GM18519 (cell line): Measurements from ENCODE around the gene CDO1.
A peak's percentile ranks its signal among the peaks of the same experiment; 100 is the strongest.
"Not testable (repeated sequence)": the region's sequence is repeated elsewhere in the genome, so short reads cannot be mapped to it uniquely, and the experiment has no call there.

Source experiments
- ATAC-seq: cut with Tn5 transposase; IDR thresholded peaks from one replicate; pipeline ENCODE4 v1.9.1; 2021; ENCODE audit warnings: mild to moderate bottlenecking, moderate library complexity; ENCODE audit not compliant: unreplicated experiment, low FRiP score

CDO1 gene

DNA sequence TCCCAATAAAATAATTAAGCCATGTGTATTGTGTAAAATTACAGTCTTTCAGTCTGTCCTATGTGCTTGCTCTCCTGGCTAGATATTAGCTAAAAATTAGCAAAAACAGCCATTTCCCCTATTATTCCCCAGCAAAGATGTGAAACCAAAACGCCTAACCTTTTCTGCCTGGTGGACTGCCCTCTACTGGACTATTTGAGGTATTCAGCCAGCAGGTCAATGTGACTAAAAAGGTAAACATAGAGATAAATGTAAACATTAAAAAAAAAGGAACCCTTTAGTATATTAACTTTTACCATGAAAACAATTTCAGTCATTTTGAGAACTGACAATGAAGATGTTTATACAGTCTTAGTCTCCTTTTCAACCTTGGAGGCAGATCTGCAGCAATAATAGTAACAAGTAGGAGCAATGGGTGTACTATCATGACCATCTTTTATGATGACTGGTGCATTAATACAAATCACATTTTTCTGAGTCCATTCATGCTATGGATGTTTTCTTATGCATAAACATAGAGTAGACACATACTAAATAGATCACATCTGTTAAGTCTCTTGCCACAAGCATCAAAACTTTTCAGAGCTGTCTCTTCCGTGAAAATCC, 14.8 kb upstream of the CDO1 start:
- ATAC-seq, result peak; percentile 71

DNA sequence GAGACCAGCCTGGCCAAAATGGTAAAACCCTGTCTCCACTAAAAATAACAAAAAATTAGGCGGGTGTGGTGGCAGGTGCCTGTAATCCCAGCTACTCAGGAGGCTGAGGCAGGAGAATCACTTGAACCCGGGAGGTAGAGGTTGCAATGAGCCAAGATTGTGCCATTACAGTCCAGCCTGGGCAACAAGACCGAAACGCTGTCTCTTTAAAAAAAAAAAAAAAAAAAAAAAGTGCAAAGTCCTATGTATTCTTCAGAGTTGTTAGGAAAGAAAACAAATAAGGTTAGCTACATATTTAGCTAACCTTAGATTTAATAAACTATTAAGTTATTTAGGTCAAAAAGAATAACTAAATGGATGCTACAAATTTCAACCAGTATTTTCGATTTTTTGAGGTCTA, 13.5 kb upstream of the CDO1 start:
- ATAC-seq, result no peak

DNA sequence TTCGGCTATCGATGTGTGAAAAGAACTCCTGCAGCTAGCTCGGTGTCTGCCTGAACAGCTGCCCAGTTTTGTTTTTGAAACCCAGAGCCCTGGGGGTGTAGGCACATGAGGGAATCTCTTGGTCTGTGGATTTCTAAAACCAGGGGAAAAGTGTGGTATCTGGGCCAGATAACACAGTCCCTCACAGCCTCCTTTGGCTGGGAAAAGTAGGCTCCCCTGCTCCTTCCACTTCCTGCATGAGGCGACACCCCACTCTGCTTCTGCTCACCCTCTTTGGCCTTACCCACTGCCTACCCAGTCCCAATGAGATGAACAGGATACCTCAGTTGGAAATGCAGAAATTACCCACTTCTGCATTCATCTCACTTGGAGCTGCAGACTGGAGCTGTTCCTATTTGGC, 9.5 kb upstream of the CDO1 start:
- ATAC-seq, result no peak

DNA sequence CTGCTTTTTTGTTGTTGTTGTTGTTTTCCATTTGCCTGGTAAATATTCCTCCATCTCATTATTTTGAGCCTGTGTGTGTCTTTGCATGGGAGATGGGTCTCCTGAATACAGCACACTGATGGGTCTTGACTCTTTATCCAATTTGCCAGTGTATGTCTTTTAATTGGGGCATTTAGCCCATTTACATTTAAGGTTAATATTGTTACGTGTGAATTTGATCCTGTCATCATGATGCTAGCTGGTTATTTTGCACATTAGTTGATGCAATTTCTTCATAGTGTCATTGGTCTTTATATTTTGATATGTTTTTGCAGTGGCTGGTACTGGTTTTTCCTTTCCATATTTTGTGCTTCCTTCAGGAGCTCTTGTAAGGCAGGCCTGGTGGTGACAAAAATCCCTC, 8.5 kb upstream of the CDO1 start:
- ATAC-seq, result not testable (repeated sequence)

DNA sequence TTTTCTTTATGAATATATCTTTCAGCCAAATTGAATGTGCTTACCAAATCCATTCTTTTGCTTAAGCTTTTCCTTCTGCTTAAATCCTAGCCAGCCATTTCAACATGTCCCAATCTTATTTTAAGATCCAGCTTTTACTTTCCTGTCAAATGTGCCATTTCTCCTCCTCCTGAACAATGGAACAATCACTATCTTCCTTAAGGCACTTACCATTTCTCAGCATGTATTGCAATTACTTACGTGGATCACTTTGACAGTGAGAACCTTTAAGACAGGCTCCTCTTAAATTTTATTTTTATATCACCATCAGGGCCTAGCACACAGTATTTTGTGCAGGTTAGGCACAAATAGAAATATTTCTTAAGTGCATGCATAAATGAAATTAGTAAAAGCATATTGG, 4.4 kb upstream of the CDO1 start:
- ATAC-seq, result no peak

DNA sequence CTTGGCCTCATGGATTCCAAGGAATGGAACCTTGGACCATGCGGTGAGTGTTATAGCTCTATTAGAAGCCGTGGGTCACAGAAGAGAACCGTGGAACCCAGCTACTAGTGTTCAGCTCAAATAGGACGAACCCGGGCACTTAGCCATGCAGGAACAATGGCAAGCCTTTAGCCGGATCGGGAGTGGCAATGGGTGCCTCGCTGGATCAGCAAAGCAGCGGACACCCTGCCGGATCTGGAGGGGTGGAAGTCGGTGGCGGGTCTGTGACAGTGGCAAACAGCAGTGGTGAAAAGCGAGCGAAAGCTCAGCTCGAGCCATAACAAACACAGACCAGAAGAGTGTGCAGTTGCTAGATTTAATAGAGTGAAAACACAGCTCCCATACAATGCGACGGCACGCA, 2.4 kb upstream of the CDO1 start:
- no peak for ATAC-seq

DNA sequence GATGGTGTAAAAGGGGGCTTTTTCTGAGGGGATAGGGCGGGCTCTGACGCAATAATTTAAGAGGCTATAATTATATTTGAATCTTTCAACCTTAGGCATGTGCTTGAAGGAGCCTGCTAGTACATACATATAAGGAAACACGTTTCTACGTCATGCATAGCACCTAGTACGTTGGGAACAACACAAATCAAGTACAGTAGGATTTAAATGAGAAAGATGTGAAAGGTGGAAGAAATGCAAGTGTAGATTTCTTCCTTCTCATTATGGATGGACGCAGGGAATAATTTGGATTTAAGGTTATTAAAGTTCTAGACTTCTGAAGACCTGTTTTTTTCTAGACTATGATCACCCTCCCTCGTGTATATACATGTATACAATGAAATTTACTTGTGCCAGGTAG, 927 bp upstream of the CDO1 start:
- ATAC-seq, result no peak

DNA sequence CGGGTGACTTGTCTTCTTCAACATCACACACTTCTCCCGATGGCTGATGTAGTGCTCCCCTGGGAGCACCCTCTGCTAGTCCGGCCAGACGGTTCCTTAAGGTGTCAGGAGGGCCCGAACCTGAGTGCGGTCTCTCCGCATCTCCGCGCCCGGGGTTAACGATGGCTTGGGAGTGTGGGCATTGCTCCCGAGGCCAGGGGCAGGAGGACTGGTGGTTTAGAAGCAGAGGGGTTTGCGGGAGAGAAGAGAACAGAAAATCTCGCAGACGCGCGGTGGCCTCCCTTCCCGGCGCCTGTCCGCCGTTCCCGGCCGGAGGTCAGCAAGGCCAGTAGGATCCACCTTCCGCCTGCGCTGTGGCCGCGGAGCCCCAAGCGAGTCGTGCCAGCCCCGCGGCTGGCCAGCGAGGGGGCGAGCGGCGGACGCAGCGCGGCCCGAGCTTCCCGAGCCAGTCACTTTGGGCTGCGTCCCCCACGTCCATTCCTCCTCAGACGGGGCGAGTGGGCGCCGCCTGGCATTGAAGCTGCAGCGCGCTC, 700 bp downstream of the CDO1 start:
- ATAC-seq, result no peak

DNA sequence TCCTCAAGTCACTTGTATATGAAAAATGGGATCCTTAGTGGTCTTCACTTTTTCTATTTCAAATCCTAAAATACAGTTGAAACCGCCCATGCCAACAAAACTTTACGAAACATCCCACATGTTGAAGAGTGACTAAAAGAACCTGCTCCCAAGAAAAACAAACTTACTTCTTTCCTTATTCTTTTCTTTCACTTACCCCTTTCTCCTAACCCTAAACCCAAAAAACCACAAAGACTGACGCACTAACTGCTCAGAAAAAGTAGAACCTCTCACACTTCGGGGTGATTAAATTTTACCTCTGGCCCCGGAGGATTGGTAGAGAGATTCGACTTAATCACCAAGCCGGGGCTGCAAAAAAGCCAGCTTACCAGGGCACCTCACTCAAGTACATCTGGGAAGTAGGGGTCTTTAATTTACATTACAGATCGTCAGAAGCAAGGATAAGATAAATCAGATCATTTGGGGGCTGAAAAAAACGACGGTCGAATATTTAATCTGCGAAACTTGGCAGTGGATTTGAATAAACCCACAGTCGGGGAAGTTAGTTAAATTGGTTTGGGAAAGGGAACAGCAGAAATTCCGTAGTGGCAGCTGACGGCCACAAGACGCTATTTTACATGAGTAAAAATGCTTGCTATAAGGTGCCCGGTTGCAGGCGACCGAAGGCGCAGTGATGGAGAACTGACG, 1.3 kb downstream of the CDO1 start:
- no peak for ATAC-seq

DNA sequence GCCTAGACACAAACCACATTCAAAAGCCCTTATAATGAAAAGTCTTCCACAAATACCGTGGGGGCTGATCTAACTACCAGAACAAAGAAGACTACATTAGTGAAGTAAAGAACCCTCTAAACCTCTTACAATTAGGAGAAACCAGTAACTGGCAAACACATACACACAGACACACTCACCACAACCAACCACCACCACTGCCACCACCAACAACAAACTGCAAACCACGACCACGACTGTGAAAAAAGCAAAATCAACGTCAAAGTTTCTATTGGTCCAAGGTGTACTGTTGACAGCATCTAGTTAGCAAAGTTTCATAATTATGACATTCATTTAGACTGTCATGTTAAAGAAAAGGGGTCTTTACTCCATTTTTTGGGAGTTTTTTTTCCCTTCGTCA, 2.7 kb downstream of the CDO1 start:
- no peak for ATAC-seq

DNA sequence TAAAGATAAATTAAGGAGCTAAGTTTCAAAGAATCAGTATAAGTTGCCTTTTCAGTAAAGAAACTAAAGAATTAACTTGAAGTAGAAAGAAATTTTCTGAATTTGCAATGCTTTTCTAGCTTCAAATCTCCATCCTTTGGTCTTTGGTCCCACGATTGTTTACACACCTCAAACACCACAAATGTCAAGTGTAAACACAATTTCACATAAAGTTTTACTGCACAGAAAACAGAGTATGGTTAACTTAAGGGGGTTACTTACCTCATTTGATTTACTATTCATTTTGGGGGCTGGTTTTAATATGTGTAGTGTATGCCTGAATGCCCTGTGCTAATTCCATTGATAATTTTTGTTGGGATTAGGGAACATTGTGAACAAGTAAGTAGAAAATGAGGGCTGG, 4.1 kb downstream of the CDO1 start:
- no peak for ATAC-seq

DNA sequence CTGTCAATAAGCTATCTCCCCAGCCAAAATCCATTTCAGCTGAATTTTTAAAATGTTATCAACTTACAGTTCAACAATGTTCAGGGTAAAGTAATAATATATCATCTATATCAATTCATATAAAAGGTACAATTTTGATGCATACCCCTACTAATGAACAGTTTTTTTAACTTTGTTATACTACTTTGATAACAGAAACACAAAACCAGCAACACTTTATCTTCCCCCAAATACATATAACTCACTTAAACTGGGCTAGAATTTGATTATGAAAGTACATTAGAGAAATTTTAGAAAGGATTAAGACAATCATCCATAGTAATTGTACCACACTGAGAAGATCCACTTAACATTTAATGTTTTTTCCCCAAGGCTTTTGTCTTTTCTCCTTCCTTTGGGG, 5.1 kb downstream of the CDO1 start:
- no peak for ATAC-seq

DNA sequence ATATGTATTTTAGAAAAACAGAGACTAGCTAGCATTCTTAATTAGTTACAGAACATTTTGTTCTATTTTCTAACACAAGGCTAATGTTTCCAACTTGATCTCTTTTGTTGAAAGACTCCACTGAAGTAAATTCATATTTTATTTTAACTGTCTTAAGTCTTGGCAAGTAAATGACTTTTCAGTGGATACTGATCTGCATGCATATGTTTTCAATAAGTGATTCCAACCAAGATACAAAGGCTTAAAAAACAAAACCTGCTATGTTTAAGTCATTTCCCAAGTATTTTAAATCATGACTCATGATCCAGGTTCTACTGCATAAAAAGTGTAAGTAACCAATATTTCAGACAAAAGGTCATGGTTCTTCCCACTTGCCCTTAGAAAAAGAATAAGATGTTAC, 5.7 kb downstream of the CDO1 start:
- ATAC-seq, result no peak

DNA sequence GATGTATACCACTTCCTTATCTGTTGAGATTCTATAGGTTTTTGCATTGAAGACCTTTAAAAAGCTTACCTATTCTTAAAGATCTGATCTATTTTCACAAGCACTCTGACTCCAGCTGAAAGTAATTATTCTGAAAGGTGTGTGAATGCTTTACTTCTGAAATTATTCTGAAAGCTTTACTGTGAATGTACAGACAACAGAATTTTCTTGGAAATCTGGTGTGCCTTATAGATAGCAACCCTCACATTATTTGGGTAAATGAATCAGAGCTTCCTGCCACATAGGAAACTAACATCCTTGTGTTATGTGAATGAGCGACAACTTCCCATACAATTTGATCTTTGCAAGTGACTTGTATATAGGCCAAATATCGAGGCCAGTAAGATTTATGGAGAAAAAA, 6.5 kb downstream of the CDO1 start:
- no peak for ATAC-seq

DNA sequence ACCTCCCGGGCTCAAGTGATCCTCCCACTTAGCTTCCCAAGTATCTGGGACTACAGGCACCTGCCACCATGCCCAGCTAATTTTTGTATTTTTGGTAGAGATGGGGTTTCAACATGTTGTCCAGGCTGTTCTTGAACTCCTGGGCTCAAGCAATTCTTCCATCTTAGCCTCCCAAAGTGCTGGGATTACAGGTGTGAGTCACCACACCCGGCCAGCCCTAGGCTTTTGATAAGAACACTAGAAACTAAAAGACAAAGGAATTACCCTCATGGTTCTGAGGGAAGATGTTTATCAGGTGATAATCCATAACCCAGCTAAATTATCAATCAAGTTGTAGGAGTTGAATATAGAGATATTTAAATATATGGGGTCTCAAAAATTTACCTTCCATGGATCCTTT, 8.4 kb downstream of the CDO1 start:
- not testable (repeated sequence) for ATAC-seq

DNA sequence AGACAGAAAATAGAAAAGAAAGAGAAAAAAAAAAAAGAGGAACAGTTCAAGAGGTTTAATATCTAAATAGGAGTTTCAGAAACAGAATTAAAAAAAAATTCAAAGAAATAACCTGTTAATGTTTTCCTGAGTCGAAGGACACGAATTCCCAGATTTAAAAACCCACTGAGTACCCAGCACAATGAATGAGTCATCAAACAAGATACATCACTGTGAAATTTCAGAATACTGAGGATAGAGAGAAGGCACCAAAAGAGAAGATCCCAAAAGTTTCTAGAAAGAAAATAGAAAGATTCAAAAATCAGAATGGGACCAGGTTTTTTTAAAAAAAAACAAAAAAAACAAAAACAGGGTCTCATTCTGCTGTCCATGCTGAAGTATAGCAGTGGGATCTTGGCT, 8.8 kb downstream of the CDO1 start:
- no peak for ATAC-seq

DNA sequence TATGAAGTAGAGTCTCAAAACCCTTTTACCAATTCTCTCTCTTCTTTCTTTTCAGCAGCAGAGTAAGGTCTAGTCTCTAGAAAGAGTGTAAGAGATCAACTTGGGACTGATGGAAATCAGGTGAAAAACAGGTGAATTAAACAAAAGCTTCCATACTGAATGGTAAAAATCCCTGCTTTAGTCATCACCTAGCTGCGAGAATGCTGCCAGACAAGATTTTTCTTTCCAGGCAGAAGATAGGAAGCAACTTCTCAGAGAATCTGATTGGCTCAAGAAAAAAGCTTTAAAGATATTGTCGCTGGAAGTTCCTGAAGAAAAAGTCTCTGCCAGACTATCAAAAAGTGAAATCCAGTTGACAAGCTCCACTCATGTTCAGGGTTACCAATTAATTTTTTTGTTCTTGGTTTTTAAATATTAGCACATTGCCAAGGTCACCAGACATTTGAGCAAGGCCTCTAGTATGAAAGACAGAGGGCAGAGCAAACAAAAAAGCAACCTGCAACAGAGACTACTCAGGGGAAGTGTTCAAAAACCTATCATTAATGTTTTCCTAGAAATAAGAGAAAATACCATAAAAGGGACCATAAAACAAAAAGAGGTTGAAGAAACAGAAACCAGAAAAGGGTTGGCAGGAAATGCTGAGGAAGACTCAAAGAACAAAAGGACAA, 9.3 kb downstream of the CDO1 start:
- no peak for ATAC-seq

DNA sequence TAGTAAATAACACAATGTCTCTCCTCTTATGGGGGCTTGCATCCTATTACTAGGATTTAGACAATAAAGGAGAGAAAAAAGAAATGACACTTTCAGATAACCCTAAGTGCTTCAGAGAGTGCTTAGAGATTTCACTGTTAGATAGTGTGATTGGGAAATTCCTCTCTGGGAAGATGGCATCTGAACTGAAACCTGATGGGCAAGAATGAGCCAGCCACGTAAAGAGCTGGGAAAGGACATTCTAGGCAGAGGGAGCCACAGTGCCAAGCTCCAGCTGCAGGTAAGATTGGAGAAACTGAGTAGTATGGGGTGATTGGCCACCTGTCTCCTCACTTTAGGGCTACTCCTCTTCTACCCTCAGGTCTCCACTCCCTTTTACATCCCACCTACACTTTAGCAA, 14.5 kb downstream of the CDO1 start:
- ATAC-seq, result no peak

DNA sequence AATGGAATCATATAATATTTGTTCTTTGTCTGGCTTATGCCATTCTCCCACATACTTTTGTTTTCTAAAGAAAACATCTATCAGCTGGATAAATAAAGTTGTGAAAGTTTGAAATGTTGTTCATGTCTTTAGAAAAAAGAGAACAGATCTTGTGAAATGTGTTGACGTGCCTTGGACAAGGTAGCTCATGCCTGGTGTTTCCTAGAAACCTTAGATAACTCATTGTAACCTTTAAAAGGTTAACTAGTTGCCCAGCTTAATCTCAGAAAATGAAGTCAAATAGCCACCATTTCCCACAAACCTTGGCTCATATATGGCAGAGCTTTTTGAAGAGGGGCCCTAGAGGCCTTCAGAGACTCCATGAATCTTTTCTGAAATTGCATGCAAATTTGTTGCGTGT, 15.3 kb downstream of the CDO1 start:
- ATAC-seq, result no peak

DNA sequence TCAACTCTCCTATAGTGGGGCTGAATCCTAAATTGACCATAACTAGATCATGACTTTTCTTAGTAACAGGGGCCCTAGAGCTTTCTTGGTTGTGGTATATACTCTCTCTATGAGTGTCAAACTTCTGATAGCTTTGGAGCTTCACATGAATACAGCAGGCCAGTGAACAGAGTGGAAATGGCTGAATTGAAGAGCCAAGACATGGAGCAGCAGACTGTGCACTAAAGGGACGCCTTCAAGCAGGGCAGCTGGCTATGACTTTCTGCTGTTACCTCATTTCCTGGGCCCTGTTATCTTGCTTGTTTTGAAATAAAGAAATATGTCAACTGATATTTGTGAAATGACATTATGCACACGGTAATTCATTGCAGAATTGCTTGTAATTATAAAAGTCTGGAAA, 16.4 kb downstream of the CDO1 start:
- no peak for ATAC-seq

DNA sequence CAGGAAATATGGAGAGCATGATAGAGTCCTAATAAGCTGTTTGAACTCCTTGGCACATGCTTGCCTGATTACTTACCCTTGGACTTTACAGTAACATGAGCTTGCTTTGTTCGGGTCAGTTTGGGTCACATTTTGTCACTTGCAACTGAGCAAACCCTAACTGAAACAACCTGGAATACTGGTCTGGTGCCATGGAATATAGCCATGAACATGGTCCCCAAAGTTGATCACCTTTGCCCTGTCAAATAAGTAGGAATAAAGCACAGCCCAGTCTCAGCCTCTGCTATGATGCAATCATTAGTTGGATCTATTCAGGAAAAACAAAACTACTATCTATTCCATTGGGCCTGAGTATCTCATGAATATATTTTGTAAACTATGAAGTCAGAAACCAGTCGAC, 18.2 kb downstream of the CDO1 start:
- ATAC-seq, result no peak

DNA sequence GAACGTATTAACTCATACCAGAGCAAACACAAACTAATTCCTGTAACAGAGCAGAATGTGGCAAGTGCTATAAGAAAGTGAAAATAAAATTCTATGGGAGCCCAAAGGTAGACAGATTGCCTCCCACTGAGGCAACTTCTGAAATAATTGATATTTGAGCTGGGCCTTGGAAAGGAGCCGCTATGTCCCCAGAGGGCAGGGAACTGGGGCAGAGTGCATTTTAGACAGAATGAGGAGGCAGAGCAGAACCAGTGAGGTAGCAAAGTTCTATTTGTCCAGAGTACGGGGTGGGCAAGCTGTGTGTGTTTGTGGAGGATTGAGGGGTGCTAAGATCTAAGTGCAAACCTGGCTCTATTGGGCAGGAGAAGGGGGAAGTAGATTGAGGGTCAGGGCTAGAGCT, 19.8 kb downstream of the CDO1 start:
- no peak for ATAC-seq
